ENCODE results near the gene RABAC1.

The RABAC1 gene, protein sequence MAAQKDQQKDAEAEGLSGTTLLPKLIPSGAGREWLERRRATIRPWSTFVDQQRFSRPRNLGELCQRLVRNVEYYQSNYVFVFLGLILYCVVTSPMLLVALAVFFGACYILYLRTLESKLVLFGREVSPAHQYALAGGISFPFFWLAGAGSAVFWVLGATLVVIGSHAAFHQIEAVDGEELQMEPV

DNA sequence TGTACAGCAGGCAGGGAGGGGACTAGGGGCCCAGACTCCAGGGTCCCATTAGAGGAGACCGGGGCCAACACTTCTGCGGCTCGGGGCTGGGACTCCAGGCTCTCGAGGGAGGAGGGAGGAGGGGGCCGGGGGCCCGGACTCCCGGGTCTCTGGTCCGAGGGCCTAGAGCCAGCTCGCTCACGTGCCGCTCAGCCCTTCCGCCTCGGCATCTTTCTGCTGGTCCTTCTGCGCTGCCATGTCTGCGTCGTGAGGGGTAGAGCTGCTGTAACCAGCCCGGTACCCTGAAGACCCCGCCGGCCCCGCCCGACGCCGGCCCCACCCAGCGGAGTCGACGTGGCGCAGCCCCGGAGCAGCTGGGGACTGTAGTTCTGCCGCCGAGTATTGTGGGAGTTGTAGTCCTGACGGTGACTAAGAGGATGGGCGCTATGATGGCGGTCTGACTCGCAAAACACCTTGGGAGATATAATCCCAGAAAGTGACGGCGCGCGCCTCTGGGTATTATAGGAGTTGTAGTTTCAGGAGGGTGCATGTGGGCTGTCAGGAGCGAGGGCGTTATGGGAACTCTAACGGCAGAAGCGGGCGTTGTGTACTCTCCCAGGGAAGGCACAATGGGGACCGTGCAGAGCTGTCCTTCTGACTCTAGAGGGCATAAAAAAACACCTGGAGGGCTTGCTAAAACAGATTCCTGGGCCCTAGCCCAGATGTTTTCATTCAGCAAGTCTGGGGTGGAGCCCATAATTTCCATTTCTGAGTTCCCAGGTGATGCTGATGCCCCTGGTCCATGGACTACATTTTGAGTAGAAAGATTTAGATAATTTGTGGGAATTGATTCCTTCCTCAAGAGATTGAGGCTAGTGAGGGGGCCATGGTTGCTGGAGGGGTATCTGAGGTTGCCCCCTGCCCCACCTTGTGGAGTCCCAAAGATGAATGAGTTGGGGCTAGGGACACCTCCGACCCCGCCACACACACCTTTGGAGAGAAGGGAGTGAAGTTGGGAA is at the start of gene RABAC1:
Gene RABAC1 (minus strand): TSS at position 266 of the 998 bp plus-strand sequence. CDS start 29 bp downstream, at position 237.
- H3K27ac ChIP-seq (ENCODE audit: low read depth, low read length), result peak within 1 kb of the TSS; percentile 72
- peak within 1 kb of the TSS; percentile 84 for H2AFZ ChIP-seq (ENCODE audit: low read depth, low read length, severe bottlenecking)
- H3K9ac ChIP-seq (ENCODE audit: low read length), result peak within 1 kb of the TSS; percentile 97
- no peaks in the 10 kb centered on the region for H3K9me2 ChIP-seq (replicated peaks; ENCODE audit: insufficient read depth, low read length)
- peaks cover 17% of the 10 kb centered on the region for H3F3A ChIP-seq (ENCODE audit: insufficient read depth)
- peak within 1 kb of the TSS; percentile 99 for H3K4me3 ChIP-seq (ENCODE audit: insufficient read depth, low read length, poor library complexity, severe bottlenecking)
- no peak for TF ChIP-seq EZH2phosphoT487 (conservative IDR thresholded peaks at IDR 0.05; ENCODE audit: low read length)
- TF ChIP-seq, protein P1, sequence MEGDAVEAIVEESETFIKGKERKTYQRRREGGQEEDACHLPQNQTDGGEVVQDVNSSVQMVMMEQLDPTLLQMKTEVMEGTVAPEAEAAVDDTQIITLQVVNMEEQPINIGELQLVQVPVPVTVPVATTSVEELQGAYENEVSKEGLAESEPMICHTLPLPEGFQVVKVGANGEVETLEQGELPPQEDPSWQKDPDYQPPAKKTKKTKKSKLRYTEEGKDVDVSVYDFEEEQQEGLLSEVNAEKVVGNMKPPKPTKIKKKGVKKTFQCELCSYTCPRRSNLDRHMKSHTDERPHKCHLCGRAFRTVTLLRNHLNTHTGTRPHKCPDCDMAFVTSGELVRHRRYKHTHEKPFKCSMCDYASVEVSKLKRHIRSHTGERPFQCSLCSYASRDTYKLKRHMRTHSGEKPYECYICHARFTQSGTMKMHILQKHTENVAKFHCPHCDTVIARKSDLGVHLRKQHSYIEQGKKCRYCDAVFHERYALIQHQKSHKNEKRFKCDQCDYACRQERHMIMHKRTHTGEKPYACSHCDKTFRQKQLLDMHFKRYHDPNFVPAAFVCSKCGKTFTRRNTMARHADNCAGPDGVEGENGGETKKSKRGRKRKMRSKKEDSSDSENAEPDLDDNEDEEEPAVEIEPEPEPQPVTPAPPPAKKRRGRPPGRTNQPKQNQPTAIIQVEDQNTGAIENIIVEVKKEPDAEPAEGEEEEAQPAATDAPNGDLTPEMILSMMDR (IDR thresholded peaks at IDR 0.05; ENCODE audit: insufficient read depth, low read length, poor library complexity, severe bottlenecking), result peak; percentile 67
- H3K4me2 ChIP-seq (ENCODE audit: low read depth, low read length, poor library complexity, severe bottlenecking), result peak within 1 kb of the TSS; percentile 85
- no peaks in the 10 kb centered on the region for H3K27me3 ChIP-seq (ENCODE audit: low read length)
- no peaks in the 10 kb centered on the region; the same call in 1 of the 2 replicates for H3K79me2 ChIP-seq (ENCODE audit: insufficient read depth, low read length)
- H3K9me3 ChIP-seq (ENCODE audit: insufficient read depth, low read length), result no peaks in the 10 kb centered on the region
- H3K36me3 ChIP-seq (ENCODE audit: low read length), result no peaks in the 10 kb centered on the region
- H4K20me1 ChIP-seq (ENCODE audit: low read depth, low read length), result no peaks in the 10 kb centered on the region

- Histone ChIP-seq H3K36me3 (ENCODE audit: low read length) (no peaks in the 10 kb centered on the region), H3K9me3 (ENCODE audit: insufficient read depth, low read length) (no peaks in the 10 kb centered on the region), H3K27me3 (ENCODE audit: low read length) (no peaks in the 10 kb centered on the region)
Measured at GRCh38 chr19:42006569-42006968, 47.4 kb upstream of the RABAC1 start.

GRCh38 chr19:42005504-42005903 is 46.4 kb upstream of the RABAC1 start:
- TF ChIP-seq EZH2phosphoT487 (conservative IDR thresholded peaks at IDR 0.05; ENCODE audit: low read length), result no peak
- TF ChIP-seq, protein P1 (IDR thresholded peaks at IDR 0.05; ENCODE audit: insufficient read depth, low read length, poor library complexity, severe bottlenecking), result no peak
- Histone ChIP-seq H3F3A (ENCODE audit: insufficient read depth) (no peaks in the 10 kb centered on the region), H3K9ac (ENCODE audit: low read length) (no peak overlapping the region), H2AFZ (ENCODE audit: low read depth, low read length, severe bottlenecking) (no peak overlapping the region), H4K20me1 (ENCODE audit: low read depth, low read length) (no peaks in the 10 kb centered on the region), H3K9me3 (ENCODE audit: insufficient read depth, low read length) (no peaks in the 10 kb centered on the region), H3K9me2 (replicated peaks; ENCODE audit: insufficient read depth, low read length) (no peaks in the 10 kb centered on the region), H3K27ac (ENCODE audit: low read depth, low read length) (no peak overlapping the region), H3K4me2 (ENCODE audit: low read depth, low read length, poor library complexity, severe bottlenecking) (no peak overlapping the region), H3K27me3 (ENCODE audit: low read length) (no peaks in the 10 kb centered on the region), H3K4me3 (ENCODE audit: insufficient read depth, low read length, poor library complexity, severe bottlenecking) (no peak overlapping the region), H3K79me2 (ENCODE audit: insufficient read depth, low read length) (no peaks in the 10 kb centered on the region), H3K36me3 (ENCODE audit: low read length) (no peaks in the 10 kb centered on the region)

More at GRCh38 chr19:42006569-42006968, 47.4 kb upstream of the RABAC1 start:
- Histone ChIP-seq H2AFZ (ENCODE audit: low read depth, low read length, severe bottlenecking) (no peak overlapping the region), H4K20me1 (ENCODE audit: low read depth, low read length) (no peaks in the 10 kb centered on the region), H3F3A (ENCODE audit: insufficient read depth) (no peaks in the 10 kb centered on the region), H3K9ac (ENCODE audit: low read length) (no peak overlapping the region), H3K9me2 (replicated peaks; ENCODE audit: insufficient read depth, low read length) (no peaks in the 10 kb centered on the region), H3K27ac (ENCODE audit: low read depth, low read length) (no peak overlapping the region), H3K4me3 (ENCODE audit: insufficient read depth, low read length, poor library complexity, severe bottlenecking) (no peak overlapping the region), H3K79me2 (ENCODE audit: insufficient read depth, low read length) (no peaks in the 10 kb centered on the region), H3K4me2 (ENCODE audit: low read depth, low read length, poor library complexity, severe bottlenecking) (no peak overlapping the region)
- TF ChIP-seq EZH2phosphoT487 (conservative IDR thresholded peaks at IDR 0.05; ENCODE audit: low read length), result no peak
- TF ChIP-seq, protein P1 (IDR thresholded peaks at IDR 0.05; ENCODE audit: insufficient read depth, low read length, poor library complexity, severe bottlenecking), result no peak
